NCI-H2171 (cell line): Measurements from ENCODE around the gene SOWAHA.

ENCODE experiments used
- DNase-seq: peaks from one replicate; lab custom pipeline; 2025; lab: John Stamatoyannopoulos, UW

SOWAHA gene

GRCh38 chr5:132807163-132807838, 5.8 kb upstream of the SOWAHA start:
- no peak for DNase-seq

DNA sequence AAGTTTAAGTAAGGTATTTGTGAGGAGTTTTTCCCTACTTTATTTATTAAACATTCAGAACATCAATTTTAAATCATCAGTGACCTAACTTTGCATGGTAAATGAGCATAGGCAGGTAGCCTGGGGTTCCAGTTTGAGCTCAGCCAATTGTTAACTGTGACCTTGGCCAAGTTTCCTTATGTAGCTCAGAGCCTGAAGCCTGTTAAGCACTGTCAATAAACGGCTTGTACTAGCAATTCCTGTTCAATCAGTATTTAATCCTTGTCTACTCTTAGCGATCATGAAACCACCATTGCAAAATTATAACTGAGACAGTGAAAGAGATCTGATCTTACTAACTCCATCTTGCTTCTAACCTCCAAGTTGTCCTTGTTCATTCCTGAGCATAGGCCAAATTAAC, 4.7 kb upstream of the SOWAHA start:
- no peak for DNase-seq

- no peak for DNase-seq
Measured at GRCh38 chr5:132808866-132809265, 4.2 kb upstream of the SOWAHA start.

DNA sequence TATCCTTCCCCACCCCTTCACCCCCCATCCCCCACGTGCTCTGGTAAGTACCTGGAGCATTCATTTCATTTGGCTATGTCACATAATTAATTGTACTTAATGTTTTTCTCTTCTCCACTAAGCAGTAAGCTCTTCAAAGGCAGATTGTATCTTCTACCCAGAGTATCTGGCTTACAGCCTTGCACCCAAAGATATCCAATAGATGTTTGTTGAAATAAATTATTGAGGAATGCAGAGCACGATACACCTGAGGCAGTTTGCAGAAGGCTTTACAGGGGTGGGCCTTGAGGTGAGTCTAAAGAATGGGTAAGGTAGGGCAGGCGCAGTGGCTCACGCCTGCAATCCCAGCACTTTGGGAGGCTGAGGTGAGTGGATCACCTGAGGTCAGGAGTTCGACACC, 2.5 kb upstream of the SOWAHA start:
- no peak for DNase-seq

- peak; percentile 62 for DNase-seq
Measured at GRCh38 chr5:132812123-132812765, 858 bp upstream of the SOWAHA start.

DNA sequence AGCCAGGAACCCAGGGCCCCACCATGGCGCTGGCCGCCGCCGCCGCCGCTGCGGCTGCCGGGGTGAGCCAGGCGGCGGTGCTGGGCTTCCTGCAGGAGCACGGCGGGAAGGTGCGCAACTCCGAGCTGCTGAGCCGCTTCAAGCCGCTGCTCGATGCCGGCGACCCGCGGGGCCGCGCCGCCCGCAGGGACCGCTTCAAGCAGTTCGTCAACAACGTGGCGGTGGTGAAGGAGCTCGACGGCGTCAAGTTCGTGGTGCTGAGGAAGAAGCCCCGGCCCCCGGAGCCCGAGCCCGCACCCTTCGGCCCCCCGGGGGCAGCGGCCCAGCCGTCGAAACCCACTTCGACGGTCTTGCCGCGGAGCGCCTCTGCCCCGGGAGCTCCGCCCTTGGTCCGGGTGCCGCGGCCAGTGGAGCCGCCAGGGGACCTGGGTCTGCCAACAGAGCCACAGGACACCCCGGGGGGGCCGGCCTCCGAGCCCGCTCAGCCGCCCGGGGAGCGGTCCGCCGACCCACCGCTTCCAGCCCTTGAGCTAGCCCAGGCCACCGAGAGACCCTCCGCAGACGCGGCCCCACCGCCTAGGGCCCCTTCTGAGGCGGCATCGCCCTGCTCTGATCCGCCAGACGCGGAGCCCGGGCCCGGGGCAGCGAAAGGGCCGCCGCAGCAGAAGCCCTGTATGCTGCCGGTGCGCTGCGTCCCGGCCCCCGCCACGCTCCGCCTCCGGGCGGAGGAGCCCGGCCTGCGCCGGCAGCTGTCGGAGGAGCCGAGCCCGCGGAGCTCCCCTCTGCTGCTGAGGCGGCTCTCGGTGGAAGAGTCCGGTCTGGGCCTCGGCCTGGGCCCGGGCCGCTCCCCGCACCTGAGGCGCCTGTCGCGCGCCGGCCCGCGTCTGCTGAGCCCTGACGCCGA, 749 bp downstream of the SOWAHA start:
- DNase-seq = peak; percentile 15

DNA sequence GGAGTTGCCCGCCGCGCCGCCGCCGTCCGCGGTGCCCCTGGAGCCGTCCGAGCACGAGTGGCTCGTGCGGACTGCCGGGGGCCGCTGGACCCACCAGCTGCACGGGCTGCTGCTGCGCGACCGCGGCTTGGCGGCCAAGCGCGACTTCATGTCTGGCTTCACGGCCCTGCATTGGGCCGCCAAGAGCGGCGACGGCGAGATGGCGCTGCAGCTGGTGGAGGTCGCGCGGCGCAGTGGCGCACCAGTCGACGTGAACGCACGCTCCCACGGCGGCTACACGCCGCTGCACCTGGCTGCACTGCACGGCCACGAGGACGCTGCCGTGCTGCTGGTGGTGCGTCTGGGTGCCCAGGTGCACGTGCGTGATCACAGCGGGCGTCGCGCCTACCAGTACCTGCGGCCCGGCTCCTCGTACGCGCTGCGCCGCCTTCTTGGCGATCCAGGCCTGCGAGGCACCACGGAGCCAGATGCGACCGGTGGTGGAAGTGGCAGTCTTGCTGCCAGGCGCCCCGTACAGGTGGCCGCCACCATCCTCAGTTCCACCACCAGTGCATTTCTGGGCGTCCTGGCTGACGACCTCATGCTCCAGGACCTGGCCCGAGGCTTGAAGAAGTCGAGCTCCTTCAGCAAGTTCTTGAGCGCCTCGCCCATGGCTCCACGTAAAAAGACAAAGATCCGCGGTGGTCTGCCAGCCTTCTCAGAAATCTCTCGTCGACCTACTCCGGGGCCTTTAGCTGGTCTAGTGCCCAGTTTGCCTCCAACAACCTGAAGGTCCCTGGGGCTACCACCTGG, 1.6 kb downstream of the SOWAHA start:
- no peak for DNase-seq

DNA sequence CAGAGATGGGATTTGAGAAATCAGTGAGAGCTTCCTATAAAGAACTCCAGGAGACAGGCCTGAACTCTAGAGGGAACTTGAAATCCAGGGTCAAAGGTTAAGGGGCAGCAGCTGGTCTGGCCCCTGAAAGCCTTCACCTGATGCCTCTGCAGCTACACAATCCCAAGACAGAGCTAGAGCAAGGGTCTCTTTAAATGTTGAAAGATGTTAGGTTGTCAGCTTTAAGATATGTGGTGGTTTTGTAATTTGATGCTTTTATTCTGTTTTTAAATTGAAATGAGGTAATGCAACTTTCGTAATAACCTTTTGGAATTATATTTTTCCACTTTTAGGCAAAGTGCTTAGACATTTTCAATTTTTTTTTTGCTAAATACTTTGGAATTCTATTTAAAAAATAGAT, 2.4 kb downstream of the SOWAHA start:
- no peak for DNase-seq

DNA sequence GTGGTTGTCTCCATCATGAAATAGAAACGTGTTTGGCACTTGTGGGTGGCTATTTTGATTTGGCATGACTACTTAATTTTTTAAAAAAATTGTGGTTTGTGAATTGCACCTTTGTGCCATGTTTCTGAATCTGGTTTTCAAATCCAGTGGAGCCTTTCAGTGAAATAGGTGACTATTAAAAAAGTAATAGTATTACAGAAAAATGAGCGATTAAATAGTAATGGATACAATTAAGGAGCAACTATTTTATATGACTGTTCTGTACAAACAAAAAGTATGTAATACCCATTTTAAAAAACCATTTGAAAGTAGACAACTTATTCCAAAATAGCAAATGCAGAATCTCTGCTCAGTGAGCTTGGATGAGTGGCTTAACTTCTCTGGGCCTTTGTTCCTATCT, 3.0 kb downstream of the SOWAHA start:
- no peak for DNase-seq

DNA sequence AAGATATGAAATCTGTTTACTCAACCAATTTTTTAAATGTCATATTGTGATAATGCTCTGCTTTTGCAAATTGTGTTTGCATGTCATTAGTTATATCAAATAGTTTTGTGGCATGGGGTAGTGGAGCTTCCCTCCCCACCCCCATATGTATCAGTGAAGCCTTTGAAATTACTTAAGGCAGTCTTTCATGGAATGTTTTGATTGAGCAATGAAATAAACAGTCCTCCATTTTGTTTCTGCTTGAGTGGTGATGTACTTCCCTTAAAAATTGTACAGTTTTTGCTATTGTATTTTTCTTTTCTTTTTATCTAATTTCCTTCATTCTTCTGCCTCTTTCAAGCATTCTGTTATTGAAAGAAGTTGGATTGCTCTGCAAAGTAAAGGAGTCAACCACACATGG, 3.5 kb downstream of the SOWAHA start:
- DNase-seq = no peak

DNA sequence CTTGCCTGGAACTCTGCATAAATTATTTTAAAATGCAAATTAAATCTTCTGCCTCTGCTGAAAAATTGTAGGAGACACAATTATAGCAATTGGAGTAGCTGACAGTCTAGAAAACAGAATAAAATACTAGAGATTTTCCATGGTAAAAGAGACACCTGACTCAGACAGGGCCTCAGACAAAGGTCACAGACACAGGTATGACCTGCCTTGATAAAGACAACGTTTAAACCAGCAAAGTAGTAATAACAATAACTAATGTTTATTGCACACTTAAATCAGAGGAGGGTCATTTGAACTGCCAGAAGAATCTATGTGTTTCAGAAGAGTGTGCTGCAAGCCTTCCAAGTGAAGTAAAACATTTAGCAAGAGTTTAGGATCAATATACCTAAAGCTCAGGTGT, 3.9 kb downstream of the SOWAHA start:
- no peak for DNase-seq

GRCh38 chr5:132819468-132819867, 6.4 kb downstream of the SOWAHA start:
- DNase-seq = no peak

GRCh38 chr5:132820162-132820754, 7.2 kb downstream of the SOWAHA start:
- peak; percentile 30 for DNase-seq

- no peak for DNase-seq
Measured at GRCh38 chr5:132821350-132821749, 8.2 kb downstream of the SOWAHA start.

DNA sequence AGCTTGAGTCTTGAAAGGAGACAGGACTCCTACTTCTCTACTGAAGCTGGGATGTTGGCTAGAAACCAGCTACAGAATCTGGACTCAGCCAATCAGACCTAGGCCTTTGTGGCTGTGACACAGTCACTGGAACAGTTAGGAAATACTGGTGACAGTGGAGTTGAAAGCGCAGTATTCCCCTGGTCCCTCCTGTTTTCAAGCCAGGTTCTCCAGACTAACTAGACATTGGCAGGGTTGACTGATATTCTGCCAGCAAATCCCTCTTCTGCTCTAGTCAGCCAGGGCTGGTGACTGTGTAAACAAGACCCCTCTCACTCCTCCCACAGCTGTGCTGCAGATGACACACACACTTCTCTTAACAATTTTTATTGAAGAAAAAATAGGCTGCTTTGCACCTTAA, 8.7 kb downstream of the SOWAHA start:
- DNase-seq = no peak

- DNase-seq = no peak
Measured at GRCh38 chr5:132822650-132823480, 9.8 kb downstream of the SOWAHA start.

- no peak for DNase-seq
Measured at GRCh38 chr5:132823481-132824050, 10.5 kb downstream of the SOWAHA start.

DNA sequence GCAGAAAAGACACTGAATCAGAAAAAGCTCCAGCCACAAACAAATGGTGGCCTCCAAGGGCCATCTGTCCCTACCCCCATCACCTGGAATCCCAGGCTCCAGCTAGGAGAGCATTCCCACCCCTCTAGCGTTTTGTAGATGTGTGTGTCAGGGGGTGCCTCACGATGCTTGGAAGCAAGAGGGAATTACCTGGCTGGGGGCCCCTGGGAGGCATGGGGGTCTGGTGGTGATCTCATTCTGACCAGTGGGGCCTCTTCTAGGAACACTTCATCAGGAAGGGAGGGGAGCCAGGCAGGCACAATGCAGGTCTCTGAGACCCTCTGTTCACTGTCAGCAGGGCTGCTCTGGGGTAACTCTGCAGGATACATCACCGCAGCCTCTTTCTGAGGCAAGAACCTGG, 11.3 kb downstream of the SOWAHA start:
- DNase-seq = no peak

DNA sequence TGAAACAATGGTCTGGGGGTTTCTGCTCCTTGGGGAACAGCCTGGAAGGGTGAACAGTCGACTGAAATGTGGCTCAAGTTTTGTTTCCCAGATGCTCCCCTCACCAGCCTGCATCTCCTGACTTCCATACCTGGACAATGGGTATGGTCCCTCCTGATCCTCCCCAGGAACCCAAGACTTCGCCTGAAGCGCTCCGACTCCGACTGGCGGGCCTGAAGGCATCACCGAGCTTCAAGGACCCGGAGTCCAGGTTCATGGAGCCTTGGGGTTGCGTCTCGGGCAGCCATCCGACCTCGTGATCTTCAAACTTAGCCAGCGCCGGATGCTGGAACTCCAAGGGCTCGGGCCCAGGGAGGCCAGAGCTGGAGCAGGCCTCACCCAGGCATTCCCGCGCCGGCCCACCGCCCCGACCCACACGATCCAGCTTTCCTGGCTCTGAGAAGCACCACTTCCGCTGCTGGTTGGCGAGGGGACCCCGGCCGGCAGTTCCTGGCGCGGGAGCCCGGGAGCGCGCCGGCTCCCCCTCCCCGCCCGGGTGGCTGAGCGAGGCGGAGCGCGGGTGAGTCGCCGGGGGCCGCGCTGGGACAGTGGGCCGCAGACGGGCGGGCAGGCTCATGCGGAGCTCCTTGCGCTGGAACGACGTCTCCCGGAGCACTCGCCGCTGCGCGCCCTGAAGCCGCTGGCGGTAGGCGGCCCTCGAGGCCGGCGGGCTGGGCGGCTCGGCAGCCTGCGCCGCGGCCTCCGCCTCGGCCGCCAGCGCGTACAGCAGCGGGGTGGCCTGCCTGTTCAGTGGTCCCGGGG, 12.1 kb downstream of the SOWAHA start:
- no peak for DNase-seq
